H1 (cell line): ENCODE data around the gene MEP1A. TPM values are rescaled to one million over a fixed set of nuclear protein-coding genes. Genes with fewer than 3 reads are reported as not detected.

Experiments used
- CTCF ChIA-PET: fragments of 300-600 bp; sonication (Branson Sonifier 250); formaldehyde crosslinking; loops from one replicate; lab custom pipeline; 2021; ENCODE audit not compliant: partially characterized antibody; lab: Charles Lee
- POLR2A ChIA-PET: fragments of 300-600 bp; sonication (Branson Sonifier 250); formaldehyde crosslinking; loops from one replicate; lab custom pipeline; 2021; ENCODE audit warnings: inconsistent platforms; ENCODE audit not compliant: partially characterized antibody; lab: Charles Lee
- DNase-seq, 2 experiments: peaks; one replicate each; pipeline versions ENCODE4 v3.0.0 to v3.0.0-alpha.2; 2010 to 2022; ENCODE audit warnings: low spot score in 2 of 2, low read depth in 1 of 2, mixed read lengths in 1 of 2
- FAIRE-seq: peaks from 2 replicates; lab custom pipeline; 2011; peaks lifted over from hg19 to GRCh38; lab: Jason Lieb, UNC
- H2AFZ ChIP-seq: 2 replicates; pipeline ENCODE4 v1.8.1; 2012; ENCODE audit warnings: low read length, inconsistent platforms
- H2AK5ac ChIP-seq: 2 replicates; pipeline ENCODE4 v1.6.1; 2013; ENCODE audit warnings: low read depth, low read length
- H2BK120ac ChIP-seq: replicated peaks from 2 replicates; pipeline ENCODE3; 2013; ENCODE audit warnings: low read depth, low read length, inconsistent platforms
- H2BK12ac ChIP-seq: 2 replicates; pipeline ENCODE4 v1.6.1; 2013; ENCODE audit warnings: low read depth, low read length
- H2BK15ac ChIP-seq: 2 replicates; pipeline ENCODE4 v1.6.1; 2013; ENCODE audit warnings: low read length
- H2BK20ac ChIP-seq: 2 replicates; pipeline ENCODE4 v1.6.1; 2013; ENCODE audit warnings: low read length
- H2BK5ac ChIP-seq: 2 replicates; pipeline ENCODE4 v1.6.1; 2013; ENCODE audit warnings: low read depth, low read length
- H3K14ac ChIP-seq: 2 replicates; pipeline ENCODE4 v1.6.1; 2013; ENCODE audit warnings: inconsistent platforms; ENCODE audit not compliant: insufficient read length
- H3K18ac ChIP-seq: 2 replicates; pipeline ENCODE4 v1.6.1; 2013; ENCODE audit warnings: low read length; ENCODE audit errors: extremely low read depth
- H3K23ac ChIP-seq: 2 replicates; pipeline ENCODE4 v1.6.1; 2013; ENCODE audit warnings: inconsistent platforms; ENCODE audit not compliant: insufficient read length
- H3K23me2 ChIP-seq: 2 replicates; pipeline ENCODE4 v1.6.1; 2013; ENCODE audit warnings: low read depth, low read length
- H3K27ac ChIP-seq: 2 replicates; pipeline ENCODE4 v1.6.1; 2011; ENCODE audit warnings: low read depth, low read length, inconsistent platforms
- H3K27me3 ChIP-seq, 4 experiments: replicated peaks in 1 of 4; 1 replicate in 1 of 4; 2 replicates in 3 of 4; pipeline versions ENCODE4 v1.6.1 to v1.8.1; 2011 to 2013; ENCODE audit warnings: low read length in 3 of 4, mild to moderate bottlenecking in 3 of 4, inconsistent platforms in 2 of 4, mixed read lengths in 2 of 4, moderate library complexity in 1 of 4; ENCODE audit not compliant: control insufficient read depth in 3 of 4, insufficient read depth in 3 of 4; ENCODE audit errors: extremely low read depth in 1 of 4
- H3K36me3 ChIP-seq, 4 experiments: 2 replicates each; pipeline versions ENCODE4 v1.6.1 to v1.8.1; 2011 to 2013; ENCODE audit warnings: mild to moderate bottlenecking in 4 of 4, low read length in 3 of 4, moderate library complexity in 2 of 4, control low read depth in 1 of 4, inconsistent platforms in 1 of 4; ENCODE audit not compliant: insufficient read depth in 4 of 4, control insufficient read depth in 2 of 4
- H3K4ac ChIP-seq: replicated peaks from 2 replicates; pipeline ENCODE3; 2013; ENCODE audit warnings: low read length, low read depth, mixed read lengths, inconsistent platforms; ENCODE audit not compliant: insufficient read length
- H3K4me1 ChIP-seq, 4 experiments: replicated peaks in 1 of 4; 1 replicate in 1 of 4; 2 replicates in 3 of 4; pipeline versions ENCODE4 v1.6.1 to v1.8.1; 2011 to 2013; ENCODE audit warnings: low read length in 3 of 4, inconsistent platforms in 2 of 4, mixed read lengths in 1 of 4; ENCODE audit not compliant: insufficient read depth in 4 of 4, control insufficient read depth in 3 of 4
- H3K4me2 ChIP-seq, 2 experiments: 2 replicates each; pipeline versions ENCODE4 v1.6.1 to v1.8.1; 2011 to 2013; ENCODE audit warnings: low read depth in 2 of 2, low read length in 2 of 2, control low read depth in 1 of 2, inconsistent platforms in 1 of 2, mild to moderate bottlenecking in 1 of 2; ENCODE audit not compliant: insufficient read depth in 1 of 2
- H3K4me3 ChIP-seq, 4 experiments: fragments of 200-600, 300-600 bp in 1 of 4; sonication (generic), shearing (Covaris generic), sonication (Bioruptor Twin) in 1 of 4; 2 replicates each; pipeline versions ENCODE4 v1.5.1 to v1.8.1; 2011 to 2016; ENCODE audit warnings: low read length in 4 of 4, low read depth in 3 of 4, control low read depth in 2 of 4, inconsistent platforms in 2 of 4, mild to moderate bottlenecking in 2 of 4, mixed read lengths in 1 of 4, moderate library complexity in 1 of 4; ENCODE audit not compliant: insufficient read depth in 2 of 4; ENCODE audit errors: extremely low read depth in 1 of 4
- H3K56ac ChIP-seq: replicated peaks from 2 replicates; pipeline ENCODE3; 2013; ENCODE audit warnings: low read depth, mild to moderate bottlenecking, mixed read lengths, low read length, inconsistent platforms; ENCODE audit not compliant: insufficient read length
- H3K79me1 ChIP-seq: 2 replicates; pipeline ENCODE4 v1.6.1; 2013; ENCODE audit warnings: low read depth, low read length, control low read depth
- H3K79me2 ChIP-seq, 2 experiments: 2 replicates each; pipeline versions ENCODE4 v1.6.1 to v1.8.1; 2012 to 2013; ENCODE audit warnings: low read length in 2 of 2, mild to moderate bottlenecking in 2 of 2, inconsistent platforms in 1 of 2; ENCODE audit not compliant: insufficient read depth in 2 of 2, control insufficient read depth in 1 of 2
- H3K9ac ChIP-seq, 4 experiments: replicated peaks in 1 of 4; 1 replicate in 1 of 4; 2 replicates in 3 of 4; pipeline versions ENCODE4 v1.6.1 to v1.8.1; 2011 to 2013; ENCODE audit warnings: low read depth in 3 of 4, low read length in 3 of 4, control low read depth in 2 of 4, mild to moderate bottlenecking in 2 of 4, moderate library complexity in 2 of 4, inconsistent platforms in 1 of 4; ENCODE audit errors: extremely low read depth in 1 of 4
- H3K9me3 ChIP-seq, 2 experiments: 2 replicates each; pipeline versions ENCODE4 v1.6.1 to v1.8.1; 2012 to 2013; ENCODE audit warnings: mild to moderate bottlenecking in 2 of 2, moderate library complexity in 2 of 2, control low read depth in 1 of 2, inconsistent platforms in 1 of 2, low read depth in 1 of 2, low read length in 1 of 2, mixed read lengths in 1 of 2; ENCODE audit not compliant: insufficient read depth in 2 of 2
- H4K20me1 ChIP-seq, 2 experiments: replicated peaks in 1 of 2; 2 replicates each; pipeline versions ENCODE3 to v1.8.1; 2011 to 2013; ENCODE audit warnings: inconsistent platforms in 2 of 2, low read length in 2 of 2, mild to moderate bottlenecking in 1 of 2; ENCODE audit not compliant: insufficient read depth in 2 of 2, control insufficient read depth in 1 of 2
- H4K5ac ChIP-seq: 2 replicates; pipeline ENCODE4 v1.6.1; 2013; ENCODE audit warnings: low read length, low read depth, mixed read lengths, inconsistent platforms; ENCODE audit not compliant: insufficient read length
- H4K8ac ChIP-seq: 2 replicates; pipeline ENCODE4 v1.8.0; 2013; ENCODE audit warnings: mild to moderate bottlenecking, moderate library complexity, low read length, inconsistent platforms; ENCODE audit not compliant: insufficient read depth; ENCODE audit errors: extremely low read depth
- H4K91ac ChIP-seq: replicated peaks from 2 replicates; pipeline ENCODE3; 2013; ENCODE audit warnings: low read length, mixed read lengths, inconsistent platforms; ENCODE audit not compliant: insufficient read length
- CHD1 ChIP-seq: IDR thresholded peaks from 2 replicates; pipeline ENCODE4 v1.6.1; 2012; ENCODE audit warnings: low read depth, low read length, improper control_type of control experiment
- EP300 ChIP-seq, 2 experiments: IDR thresholded peaks; 1 replicate in 1 of 2; 2 replicates in 1 of 2; pipeline ENCODE4 v1.6.1; 2011 to 2012; ENCODE audit warnings: low read depth in 2 of 2, low read length in 2 of 2, mild to moderate bottlenecking in 2 of 2, borderline replicate concordance in 1 of 2, inconsistent platforms in 1 of 2, moderate library complexity in 1 of 2
- JUND ChIP-seq: IDR thresholded peaks from 2 replicates; pipeline ENCODE4 v1.6.1; 2011; ENCODE audit warnings: mild to moderate bottlenecking, improper control_type of control experiment, low read length
- KDM5A ChIP-seq: fragments of 200-600 bp; IDR thresholded peaks from 2 replicates; pipeline ENCODE4 v1.7.1; 2012; ENCODE audit warnings: mild to moderate bottlenecking, low read length, inconsistent platforms, mixed read lengths
- RNF2 ChIP-seq: fragments of 200-900, 300-1000 bp; sonication (generic); IDR thresholded peaks from 2 replicates; pipeline ENCODE4 v1.7.1; 2016; ENCODE audit warnings: borderline replicate concordance, low read depth, mild to moderate bottlenecking, antibody characterized with exemption, low read length; ENCODE audit not compliant: poor library complexity, severe bottlenecking; ENCODE audit errors: missing control alignments
- RXRA ChIP-seq: IDR thresholded peaks from 2 replicates; pipeline ENCODE4 v1.6.1; 2011; ENCODE audit warnings: low read depth, mild to moderate bottlenecking, low read length, moderate library complexity; ENCODE audit not compliant: insufficient read depth
- TAF7 ChIP-seq: optimal IDR thresholded peaks from 2 replicates; pipeline ENCODE3; 2011; ENCODE audit warnings: low read depth, mild to moderate bottlenecking, inconsistent platforms, low read length, moderate library complexity, borderline replicate concordance
- ZNF274 ChIP-seq: IDR thresholded peaks from 2 replicates; pipeline ENCODE4 v1.7.0; 2012; ENCODE audit warnings: low read length, borderline replicate concordance; ENCODE audit errors: extremely low read depth
- WGBS, 2 experiments: shearing (Covaris generic) in 1 of 2; methylation state at CpG; one replicate each; pipeline versions ENCODE4 v1.1.6 to v1.1.7; 2013 to 2015; ENCODE audit warnings: low lambda C conversion rate in 2 of 2, mixed read lengths in 2 of 2, inconsistent platforms in 1 of 2, low coverage in 1 of 2, missing lambda C conversion rate in 1 of 2; ENCODE audit not compliant: insufficient replicate concordance in 2 of 2, insufficient coverage in 1 of 2, insufficient read length in 1 of 2; ENCODE audit errors: extremely low coverage in 1 of 2, missing lambda C conversion rate in 1 of 2; 5-methylcytosine and 5-hydroxymethylcytosine counted together
- polyA plus RNA-seq, 7 experiments: library from polyadenylated mRNA; depleted of rRNA in 3 of 7; stranded (reverse) in 5 of 7; unstranded in 2 of 7; fragments of >200 nt in 5 of 7; fragments of 200-250 nt in 2 of 7; gene quantifications; 1 replicate in 5 of 7; 2 replicates in 1 of 7; 4 replicates in 1 of 7; pipeline versions ENCODE4 v1.2.1 to v1.2.3, GENCODE V29; 2011 to 2013; ENCODE audit warnings: missing spikeins in 2 of 7, mixed read lengths in 2 of 7
- total RNA-seq: library from RNA; stranded (reverse); fragmentation: NEBNext Ultra II Directional; extraction: Animal tissue kit (Norgen Biotek cat#: 25700); gene quantifications from 2 replicates; pipeline ENCODE4 v1.2.1, GENCODE V29; 2021

Gene MEP1A
- total and polyA plus RNA-seq, 2 of the 8 experiments (the other 6 are each of a cell fraction or from before 2014, with no cell fraction given), result 0.03 TPM; not detected in 1

DNA sequence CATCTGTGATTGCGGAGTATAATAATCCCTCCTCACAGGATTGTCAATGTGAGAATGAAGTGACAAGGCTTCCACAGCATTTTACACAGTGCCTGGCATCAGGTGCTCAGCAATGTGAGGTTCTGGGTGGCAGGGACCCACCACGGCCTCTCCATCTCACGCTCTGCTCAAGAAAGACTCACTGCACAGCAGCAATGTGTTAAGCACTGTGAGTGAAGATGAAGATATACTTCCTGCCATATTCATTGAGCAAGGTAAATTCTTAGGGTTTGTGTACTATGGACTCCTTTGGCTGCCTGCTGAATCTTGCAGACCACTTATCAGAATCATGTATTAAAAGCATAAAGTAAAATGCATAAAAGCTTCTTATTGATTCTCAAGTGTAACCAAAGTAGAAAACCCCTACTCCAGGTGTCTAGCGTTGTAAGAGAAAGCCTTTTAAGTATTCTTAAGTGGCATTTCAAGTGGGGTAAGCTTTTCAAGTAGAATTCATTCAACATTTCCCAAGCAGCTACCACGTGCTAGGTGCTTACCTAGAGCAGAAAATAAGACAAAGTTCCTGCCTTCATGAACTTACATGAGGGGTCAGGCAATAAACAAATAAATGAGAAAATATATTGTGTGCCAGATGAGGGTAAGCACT lies 17.0 kb upstream of the MEP1A start:
- Histone ChIP-seq H3K4me3 (no peak overlapping the region), H3K27me3 (no peaks in the 10 kb centered on the region), H2BK5ac (no peak overlapping the region), H3K4me1 (no peaks in the 10 kb centered on the region), H2BK15ac (no peak overlapping the region), H4K20me1 (no peaks in the 10 kb centered on the region), H3K4me2 (no peak overlapping the region), H3K9me3 (no peaks in the 10 kb centered on the region), H3K14ac (no peak overlapping the region), H2BK20ac (no peak overlapping the region), H3K27ac (no peak overlapping the region), H3K23ac (no peak overlapping the region), H3K18ac (no peak overlapping the region), H4K8ac (no peak overlapping the region), H3K23me2 (no peaks in the 10 kb centered on the region), H4K5ac (no peak overlapping the region), H3K79me2 (no peaks in the 10 kb centered on the region), H2BK12ac (no peak overlapping the region), H3K36me3 (no peaks in the 10 kb centered on the region), H2AFZ (peak overlapping the region; percentile 58; the same call in 1 of the 2 replicates), H3K79me1 (no peaks in the 10 kb centered on the region), H3K9ac (no peak overlapping the region), H2AK5ac (no peak overlapping the region), H3K4ac (no peak overlapping the region), H2BK120ac (no peak overlapping the region), H4K91ac (no peak overlapping the region), H3K56ac (no peak overlapping the region)
- TF ChIP-seq TAF7 (no peak), CHD1 (no peak), RNF2 (no peak), JUND (no peak), KDM5A (no peak), RXRA (no peak), EP300 (IDR thresholded peaks at IDR 0.05; ENCODE audit: borderline replicate concordance in 1 of 2, low read depth in 2 of 2, low read length in 2 of 2) (no peak), ZNF274 (no peak)
- DNase-seq, result no peak
- 90% methylated on average over 5 of the region's 5 CpGs; no CpG with 5 or more reads in 1 of the 2 experiments for WGBS, 2 experiments
- ChIA-PET CTCF (interaction anchor here (1.4 kb wide), 1 partner anchor 45 kb away, joined by 3 read pairs; no protein-coding TSS in a partner anchor), POLR2A (interaction anchor here (1.1 kb wide), 1 partner anchor 70 kb away, joined by 3 read pairs; no protein-coding TSS in a partner anchor)
- no peak for FAIRE-seq
